ENCODE data around the gene FGF3. TPM values are rescaled to one million over a fixed set of nuclear protein-coding genes. Genes with fewer than 3 reads are reported as not detected.

The FGF3 gene
- total RNA-seq, 1 donor from 2014 or later, result not detected

GRCh38 chr11:69811431-69811830 is 7.8 kb downstream of the FGF3 start:
- H3K4me3 ChIP-seq, result no peak overlapping the region
- no peaks in the 10 kb centered on the region for H3K36me3 ChIP-seq
- no peak overlapping the region for H3K27ac ChIP-seq (replicated peaks)
- peaks cover 71% of the 10 kb centered on the region for H3K27me3 ChIP-seq (ENCODE audit: low read depth)
- H3K4me1 ChIP-seq, result no peaks in the 10 kb centered on the region
- H3K9me3 ChIP-seq (replicated peaks), result no peaks in the 10 kb centered on the region
- intact Hi-C loops (cut with micrococcal nuclease), result no loop called here
- TF ChIP-seq, protein P1, sequence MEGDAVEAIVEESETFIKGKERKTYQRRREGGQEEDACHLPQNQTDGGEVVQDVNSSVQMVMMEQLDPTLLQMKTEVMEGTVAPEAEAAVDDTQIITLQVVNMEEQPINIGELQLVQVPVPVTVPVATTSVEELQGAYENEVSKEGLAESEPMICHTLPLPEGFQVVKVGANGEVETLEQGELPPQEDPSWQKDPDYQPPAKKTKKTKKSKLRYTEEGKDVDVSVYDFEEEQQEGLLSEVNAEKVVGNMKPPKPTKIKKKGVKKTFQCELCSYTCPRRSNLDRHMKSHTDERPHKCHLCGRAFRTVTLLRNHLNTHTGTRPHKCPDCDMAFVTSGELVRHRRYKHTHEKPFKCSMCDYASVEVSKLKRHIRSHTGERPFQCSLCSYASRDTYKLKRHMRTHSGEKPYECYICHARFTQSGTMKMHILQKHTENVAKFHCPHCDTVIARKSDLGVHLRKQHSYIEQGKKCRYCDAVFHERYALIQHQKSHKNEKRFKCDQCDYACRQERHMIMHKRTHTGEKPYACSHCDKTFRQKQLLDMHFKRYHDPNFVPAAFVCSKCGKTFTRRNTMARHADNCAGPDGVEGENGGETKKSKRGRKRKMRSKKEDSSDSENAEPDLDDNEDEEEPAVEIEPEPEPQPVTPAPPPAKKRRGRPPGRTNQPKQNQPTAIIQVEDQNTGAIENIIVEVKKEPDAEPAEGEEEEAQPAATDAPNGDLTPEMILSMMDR (IDR thresholded peaks at IDR 0.05; ENCODE audit: borderline replicate concordance), result no peak
- no peak for DNase-seq

GRCh38 chr11:69810289-69811118 is 8.7 kb downstream of the FGF3 start:
- H3K9me3 ChIP-seq (replicated peaks), result no peaks in the 10 kb centered on the region
- intact Hi-C loops (cut with micrococcal nuclease), result no loop called here
- peaks cover 62% of the 10 kb centered on the region for H3K27me3 ChIP-seq (ENCODE audit: low read depth)
- DNase-seq, result no peak
- no peaks in the 10 kb centered on the region for H3K36me3 ChIP-seq
- H3K4me3 ChIP-seq, result no peak overlapping the region
- TF ChIP-seq, protein P1 (IDR thresholded peaks at IDR 0.05; ENCODE audit: borderline replicate concordance), result no peak
- no peak overlapping the region for H3K27ac ChIP-seq (replicated peaks)
- no peaks in the 10 kb centered on the region for H3K4me1 ChIP-seq

DNA sequence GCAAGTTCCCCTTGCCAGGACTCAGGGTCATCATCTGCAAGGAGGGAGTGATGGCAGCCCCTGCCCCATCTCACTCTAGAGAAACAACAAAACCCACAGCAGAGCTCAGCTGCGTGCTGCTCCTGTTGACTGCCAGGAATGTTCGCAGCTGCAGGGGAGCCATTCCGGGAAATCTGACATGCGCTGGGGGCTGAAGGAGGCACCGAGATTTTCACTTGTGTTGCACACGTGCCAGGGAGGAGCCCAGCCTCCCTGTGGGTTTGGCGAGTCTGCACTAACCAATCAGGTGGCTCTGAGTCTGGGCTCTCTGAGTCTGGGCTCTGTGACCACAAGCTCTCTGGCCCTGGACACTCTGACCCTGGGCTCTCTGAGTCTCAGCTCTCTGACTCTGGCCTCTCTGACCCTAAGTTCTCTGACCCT is 10.5 kb downstream of the FGF3 start:
- H3K9me3 ChIP-seq (replicated peaks), result no peaks in the 10 kb centered on the region
- H3K36me3 ChIP-seq, result no peaks in the 10 kb centered on the region
- no peak overlapping the region for H3K4me3 ChIP-seq
- peaks cover 5% of the 10 kb centered on the region for H3K4me1 ChIP-seq
- H3K27ac ChIP-seq (replicated peaks), result no peak overlapping the region
- DNase-seq, result no peak
- intact Hi-C loops (cut with micrococcal nuclease), result no loop called here
- H3K27me3 ChIP-seq (ENCODE audit: low read depth), result peaks cover 47% of the 10 kb centered on the region
- TF ChIP-seq, protein P1 (IDR thresholded peaks at IDR 0.05; ENCODE audit: borderline replicate concordance), result no peak

- Histone ChIP-seq H3K9me3 (replicated peaks) (no peaks in the 10 kb centered on the region), H3K27me3 (ENCODE audit: low read depth) (peaks cover 35% of the 10 kb centered on the region), H3K36me3 (no peaks in the 10 kb centered on the region), H3K4me1 (peaks cover 5% of the 10 kb centered on the region), H3K27ac (replicated peaks) (no peak overlapping the region), H3K4me3 (no peak overlapping the region)
- no peak for DNase-seq
- intact Hi-C loops (cut with micrococcal nuclease), result no loop called here
- TF ChIP-seq, protein P1 (IDR thresholded peaks at IDR 0.05; ENCODE audit: borderline replicate concordance), result no peak
Measured at GRCh38 chr11:69807106-69807815, 12.0 kb downstream of the FGF3 start.

DNA sequence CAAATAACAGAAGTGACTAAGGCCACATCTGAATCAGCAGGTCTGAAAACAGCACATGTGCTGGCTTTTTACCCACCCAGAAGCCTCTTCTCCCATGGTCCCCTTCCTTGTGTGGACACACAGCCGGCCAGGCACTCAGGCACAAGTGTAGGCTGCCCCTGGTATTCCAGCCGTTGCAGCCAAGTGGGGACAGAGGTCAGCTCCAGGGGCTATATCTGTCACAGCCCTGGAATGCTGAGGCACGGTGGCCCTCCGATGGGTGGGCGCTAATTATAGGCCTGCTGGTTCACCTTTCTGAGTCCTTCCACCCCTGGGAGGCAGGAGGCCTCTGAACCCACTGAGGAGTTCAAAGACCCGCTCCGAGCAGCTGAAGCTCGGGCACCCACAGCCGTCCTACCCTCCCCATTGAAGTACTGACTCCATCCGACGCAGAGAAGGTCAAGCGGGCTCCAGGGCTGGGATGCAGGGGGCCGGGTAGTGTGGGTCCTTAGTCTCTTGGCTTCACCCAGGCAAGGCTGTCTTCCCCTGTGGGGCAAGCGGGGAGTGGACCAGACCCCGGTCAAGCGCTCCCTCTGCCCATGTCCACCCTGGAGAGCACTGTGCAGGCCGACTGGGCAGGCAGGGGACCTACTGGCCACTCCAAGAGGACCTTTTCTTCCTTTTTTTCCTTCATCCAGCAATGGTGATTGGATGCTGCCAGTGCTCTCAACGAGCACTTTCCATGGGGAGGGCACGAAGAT is 14.3 kb downstream of the FGF3 start:
- TF ChIP-seq, protein P1 (IDR thresholded peaks at IDR 0.05; ENCODE audit: borderline replicate concordance), result no peak
- no peaks in the 10 kb centered on the region for H3K36me3 ChIP-seq
- intact Hi-C loops (cut with micrococcal nuclease), result no loop called here
- H3K9me3 ChIP-seq (replicated peaks), result no peaks in the 10 kb centered on the region
- DNase-seq, result peak; percentile 35
- H3K27ac ChIP-seq (replicated peaks), result peak overlapping the region; percentile 42
- no peak overlapping the region for H3K4me3 ChIP-seq
- peaks cover 23% of the 10 kb centered on the region for H3K27me3 ChIP-seq (ENCODE audit: low read depth)
- peaks cover 5% of the 10 kb centered on the region for H3K4me1 ChIP-seq
